H1 (cell line): ENCODE data around the gene TFAP2D. TPM values are rescaled to one million over a fixed set of nuclear protein-coding genes. Genes with fewer than 3 reads are reported as not detected.

Experiments
- CTCF ChIA-PET: fragments of 300-600 bp; sonication (Branson Sonifier 250); formaldehyde crosslinking; loops from one replicate; lab custom pipeline; 2021; ENCODE audit not compliant: partially characterized antibody; lab: Charles Lee
- POLR2A ChIA-PET: fragments of 300-600 bp; sonication (Branson Sonifier 250); formaldehyde crosslinking; loops from one replicate; lab custom pipeline; 2021; ENCODE audit warnings: inconsistent platforms; ENCODE audit not compliant: partially characterized antibody; lab: Charles Lee
- DNase-seq, 2 experiments: peaks; one replicate each; pipeline versions ENCODE4 v3.0.0 to v3.0.0-alpha.2; 2010 to 2022; ENCODE audit warnings: low spot score in 2 of 2, low read depth in 1 of 2, mixed read lengths in 1 of 2
- FAIRE-seq: peaks from 2 replicates; lab custom pipeline; 2011; peaks lifted over from hg19 to GRCh38; lab: Jason Lieb, UNC
- H2AFZ ChIP-seq: 2 replicates; pipeline ENCODE4 v1.8.1; 2012; ENCODE audit warnings: low read length, inconsistent platforms
- H2AK5ac ChIP-seq: 2 replicates; pipeline ENCODE4 v1.6.1; 2013; ENCODE audit warnings: low read depth, low read length
- H2BK120ac ChIP-seq: replicated peaks from 2 replicates; pipeline ENCODE3; 2013; ENCODE audit warnings: low read depth, low read length, inconsistent platforms
- H2BK12ac ChIP-seq: 2 replicates; pipeline ENCODE4 v1.6.1; 2013; ENCODE audit warnings: low read depth, low read length
- H2BK15ac ChIP-seq: 2 replicates; pipeline ENCODE4 v1.6.1; 2013; ENCODE audit warnings: low read length
- H2BK20ac ChIP-seq: 2 replicates; pipeline ENCODE4 v1.6.1; 2013; ENCODE audit warnings: low read length
- H2BK5ac ChIP-seq: 2 replicates; pipeline ENCODE4 v1.6.1; 2013; ENCODE audit warnings: low read depth, low read length
- H3K14ac ChIP-seq: 2 replicates; pipeline ENCODE4 v1.6.1; 2013; ENCODE audit warnings: inconsistent platforms; ENCODE audit not compliant: insufficient read length
- H3K18ac ChIP-seq: 2 replicates; pipeline ENCODE4 v1.6.1; 2013; ENCODE audit warnings: low read length; ENCODE audit errors: extremely low read depth
- H3K23ac ChIP-seq: 2 replicates; pipeline ENCODE4 v1.6.1; 2013; ENCODE audit warnings: inconsistent platforms; ENCODE audit not compliant: insufficient read length
- H3K23me2 ChIP-seq: 2 replicates; pipeline ENCODE4 v1.6.1; 2013; ENCODE audit warnings: low read depth, low read length
- H3K27ac ChIP-seq: 2 replicates; pipeline ENCODE4 v1.6.1; 2011; ENCODE audit warnings: low read depth, low read length, inconsistent platforms
- H3K27me3 ChIP-seq, 4 experiments: replicated peaks in 1 of 4; 1 replicate in 1 of 4; 2 replicates in 3 of 4; pipeline versions ENCODE4 v1.6.1 to v1.8.1; 2011 to 2013; ENCODE audit warnings: low read length in 3 of 4, mild to moderate bottlenecking in 3 of 4, inconsistent platforms in 2 of 4, mixed read lengths in 2 of 4, moderate library complexity in 1 of 4; ENCODE audit not compliant: control insufficient read depth in 3 of 4, insufficient read depth in 3 of 4; ENCODE audit errors: extremely low read depth in 1 of 4
- H3K36me3 ChIP-seq, 4 experiments: 2 replicates each; pipeline versions ENCODE4 v1.6.1 to v1.8.1; 2011 to 2013; ENCODE audit warnings: mild to moderate bottlenecking in 4 of 4, low read length in 3 of 4, moderate library complexity in 2 of 4, control low read depth in 1 of 4, inconsistent platforms in 1 of 4; ENCODE audit not compliant: insufficient read depth in 4 of 4, control insufficient read depth in 2 of 4
- H3K4ac ChIP-seq: replicated peaks from 2 replicates; pipeline ENCODE3; 2013; ENCODE audit warnings: low read length, low read depth, mixed read lengths, inconsistent platforms; ENCODE audit not compliant: insufficient read length
- H3K4me1 ChIP-seq, 4 experiments: replicated peaks in 1 of 4; 1 replicate in 1 of 4; 2 replicates in 3 of 4; pipeline versions ENCODE4 v1.6.1 to v1.8.1; 2011 to 2013; ENCODE audit warnings: low read length in 3 of 4, inconsistent platforms in 2 of 4, mixed read lengths in 1 of 4; ENCODE audit not compliant: insufficient read depth in 4 of 4, control insufficient read depth in 3 of 4
- H3K4me2 ChIP-seq, 2 experiments: 2 replicates each; pipeline versions ENCODE4 v1.6.1 to v1.8.1; 2011 to 2013; ENCODE audit warnings: low read depth in 2 of 2, low read length in 2 of 2, control low read depth in 1 of 2, inconsistent platforms in 1 of 2, mild to moderate bottlenecking in 1 of 2; ENCODE audit not compliant: insufficient read depth in 1 of 2
- H3K4me3 ChIP-seq, 4 experiments: fragments of 200-600, 300-600 bp in 1 of 4; sonication (generic), shearing (Covaris generic), sonication (Bioruptor Twin) in 1 of 4; 2 replicates each; pipeline versions ENCODE4 v1.5.1 to v1.8.1; 2011 to 2016; ENCODE audit warnings: low read length in 4 of 4, low read depth in 3 of 4, control low read depth in 2 of 4, inconsistent platforms in 2 of 4, mild to moderate bottlenecking in 2 of 4, mixed read lengths in 1 of 4, moderate library complexity in 1 of 4; ENCODE audit not compliant: insufficient read depth in 2 of 4; ENCODE audit errors: extremely low read depth in 1 of 4
- H3K56ac ChIP-seq: replicated peaks from 2 replicates; pipeline ENCODE3; 2013; ENCODE audit warnings: low read depth, mild to moderate bottlenecking, mixed read lengths, low read length, inconsistent platforms; ENCODE audit not compliant: insufficient read length
- H3K79me1 ChIP-seq: 2 replicates; pipeline ENCODE4 v1.6.1; 2013; ENCODE audit warnings: low read depth, low read length, control low read depth
- H3K79me2 ChIP-seq, 2 experiments: 2 replicates each; pipeline versions ENCODE4 v1.6.1 to v1.8.1; 2012 to 2013; ENCODE audit warnings: low read length in 2 of 2, mild to moderate bottlenecking in 2 of 2, inconsistent platforms in 1 of 2; ENCODE audit not compliant: insufficient read depth in 2 of 2, control insufficient read depth in 1 of 2
- H3K9ac ChIP-seq, 4 experiments: replicated peaks in 1 of 4; 1 replicate in 1 of 4; 2 replicates in 3 of 4; pipeline versions ENCODE4 v1.6.1 to v1.8.1; 2011 to 2013; ENCODE audit warnings: low read depth in 3 of 4, low read length in 3 of 4, control low read depth in 2 of 4, mild to moderate bottlenecking in 2 of 4, moderate library complexity in 2 of 4, inconsistent platforms in 1 of 4; ENCODE audit errors: extremely low read depth in 1 of 4
- H3K9me3 ChIP-seq, 2 experiments: 2 replicates each; pipeline versions ENCODE4 v1.6.1 to v1.8.1; 2012 to 2013; ENCODE audit warnings: mild to moderate bottlenecking in 2 of 2, moderate library complexity in 2 of 2, control low read depth in 1 of 2, inconsistent platforms in 1 of 2, low read depth in 1 of 2, low read length in 1 of 2, mixed read lengths in 1 of 2; ENCODE audit not compliant: insufficient read depth in 2 of 2
- H4K20me1 ChIP-seq, 2 experiments: replicated peaks in 1 of 2; 2 replicates each; pipeline versions ENCODE3 to v1.8.1; 2011 to 2013; ENCODE audit warnings: inconsistent platforms in 2 of 2, low read length in 2 of 2, mild to moderate bottlenecking in 1 of 2; ENCODE audit not compliant: insufficient read depth in 2 of 2, control insufficient read depth in 1 of 2
- H4K5ac ChIP-seq: 2 replicates; pipeline ENCODE4 v1.6.1; 2013; ENCODE audit warnings: low read length, low read depth, mixed read lengths, inconsistent platforms; ENCODE audit not compliant: insufficient read length
- H4K8ac ChIP-seq: 2 replicates; pipeline ENCODE4 v1.8.0; 2013; ENCODE audit warnings: mild to moderate bottlenecking, moderate library complexity, low read length, inconsistent platforms; ENCODE audit not compliant: insufficient read depth; ENCODE audit errors: extremely low read depth
- H4K91ac ChIP-seq: replicated peaks from 2 replicates; pipeline ENCODE3; 2013; ENCODE audit warnings: low read length, mixed read lengths, inconsistent platforms; ENCODE audit not compliant: insufficient read length
- BCL11A ChIP-seq, 2 experiments: IDR thresholded peaks; one replicate each; pipeline ENCODE4 v1.6.1; 2011; ENCODE audit warnings: low read depth in 2 of 2, low read length in 2 of 2, mild to moderate bottlenecking in 2 of 2
- E2F6 ChIP-seq: IDR thresholded peaks from 2 replicates; pipeline ENCODE4 v1.6.1; 2012; ENCODE audit warnings: inconsistent platforms
- FOSL1 ChIP-seq: IDR thresholded peaks from 2 replicates; pipeline ENCODE4 v1.6.1; 2011; ENCODE audit warnings: mild to moderate bottlenecking, low read depth, low read length, moderate library complexity; ENCODE audit not compliant: insufficient read depth
- JUN ChIP-seq: IDR thresholded peaks from 2 replicates; pipeline ENCODE4 v1.6.1; 2011; ENCODE audit warnings: low read depth, mild to moderate bottlenecking, improper control_type of control experiment, low read length
- KDM1A ChIP-seq: fragments of 200-600, 300-600 bp; sonication (generic); IDR thresholded peaks from 2 replicates; pipeline ENCODE4 v1.7.1; 2016; ENCODE audit warnings: mild to moderate bottlenecking, low read length, borderline replicate concordance
- POLR2A ChIP-seq, 2 experiments: IDR thresholded peaks; 1 replicate in 1 of 2; 2 replicates in 1 of 2; pipeline ENCODE4 v1.6.1; 2011; ENCODE audit warnings: low read depth in 2 of 2, low read length in 2 of 2, mild to moderate bottlenecking in 2 of 2; ENCODE audit errors: control extremely low read depth in 1 of 2
- POLR2AphosphoS5 ChIP-seq: IDR thresholded peaks from 2 replicates; pipeline ENCODE4 v1.6.1; 2011; ENCODE audit warnings: low read depth, low read length
- RBBP5 ChIP-seq: IDR thresholded peaks from 2 replicates; pipeline ENCODE4 v1.7.1; 2012; ENCODE audit warnings: low read depth, mild to moderate bottlenecking, inconsistent platforms, low read length, moderate library complexity, borderline replicate concordance
- TEAD4 ChIP-seq: IDR thresholded peaks from 2 replicates; pipeline ENCODE4 v1.6.1; 2012; ENCODE audit warnings: low read depth, low read length, inconsistent platforms, mixed read lengths
- WGBS, 2 experiments: shearing (Covaris generic) in 1 of 2; methylation state at CpG; one replicate each; pipeline versions ENCODE4 v1.1.6 to v1.1.7; 2013 to 2015; ENCODE audit warnings: low lambda C conversion rate in 2 of 2, mixed read lengths in 2 of 2, inconsistent platforms in 1 of 2, low coverage in 1 of 2, missing lambda C conversion rate in 1 of 2; ENCODE audit not compliant: insufficient replicate concordance in 2 of 2, insufficient coverage in 1 of 2, insufficient read length in 1 of 2; ENCODE audit errors: extremely low coverage in 1 of 2, missing lambda C conversion rate in 1 of 2; 5-methylcytosine and 5-hydroxymethylcytosine counted together
- long read RNA-seq, 2 experiments: library from RNA in 1 of 2; library from capped mRNA in 1 of 2; stranded (forward); transcript quantifications; one replicate each; pipeline ENCODE4 v2.0.0, GENCODE V29; 2021; ENCODE audit warnings: inconsistent platforms in 1 of 2
- polyA minus RNA-seq, 3 experiments: library from RNA; depleted of rRNA, polyadenylated mRNA; stranded (reverse); fragments of >200 nt; gene quantifications; 1 replicate in 2 of 3; 2 replicates in 1 of 3; pipeline ENCODE4 v1.2.3, GENCODE V29; 2011
- polyA plus RNA-seq, 7 experiments: library from polyadenylated mRNA; depleted of rRNA in 3 of 7; stranded (reverse) in 5 of 7; unstranded in 2 of 7; fragments of >200 nt in 5 of 7; fragments of 200-250 nt in 2 of 7; gene quantifications; 1 replicate in 5 of 7; 2 replicates in 1 of 7; 4 replicates in 1 of 7; pipeline versions ENCODE4 v1.2.1 to v1.2.3, GENCODE V29; 2011 to 2013; ENCODE audit warnings: missing spikeins in 2 of 7, mixed read lengths in 2 of 7
- total RNA-seq: library from RNA; stranded (reverse); fragmentation: NEBNext Ultra II Directional; extraction: Animal tissue kit (Norgen Biotek cat#: 25700); gene quantifications from 2 replicates; pipeline ENCODE4 v1.2.1, GENCODE V29; 2021

Gene TFAP2D
- total RNA-seq (not detected in 2 replicates), polyA plus RNA-seq (2011; rRNA removed) (not detected in 2 replicates), polyA minus RNA-seq (2011; rRNA and poly(A)+ RNA removed) (not detected in 2 replicates)
- not detected for polyA plus RNA-seq (2011; cell fraction: cytosol; rRNA removed)
- not detected for polyA plus RNA-seq (2011; cell fraction: nucleus; rRNA removed)
- not detected in 4 replicates for polyA plus RNA-seq (2012, experiment 1 of 2)
- polyA plus RNA-seq (2012, experiment 2 of 2), result not detected
- polyA plus RNA-seq (2013, experiment 1 of 2), result not detected
- polyA plus RNA-seq (2013, experiment 2 of 2), result not detected
- not detected for polyA minus RNA-seq (2011; cell fraction: cytosol; rRNA and poly(A)+ RNA removed)
- polyA minus RNA-seq (2011; cell fraction: nucleus; rRNA and poly(A)+ RNA removed), result not detected
- long read RNA-seq, experiment 1, result 0 reads
- long read RNA-seq, experiment 2, result 0 reads

- FAIRE-seq (no peak), DNase-seq (no peak)
- H2BK12ac ChIP-seq, result no peak within 1 kb of the TSS
- no peak within 1 kb of the TSS for H2AK5ac ChIP-seq
- H2BK15ac ChIP-seq, result no peak within 1 kb of the TSS
- H4K5ac ChIP-seq, result no peak within 1 kb of the TSS
- H4K8ac ChIP-seq, result no peak within 1 kb of the TSS
- no peak within 1 kb of the TSS for H2BK5ac ChIP-seq
- H4K20me1 ChIP-seq, result peaks cover 11 to 15% of the 10 kb centered on the region in 2 experiments
- no peak within 1 kb of the TSS for H3K23ac ChIP-seq
- no peak within 1 kb of the TSS for H3K18ac ChIP-seq
- POLR2A ChIA-PET, result no interaction called here
- H3K27ac ChIP-seq, result no peak within 1 kb of the TSS
- no peak within 1 kb of the TSS for H2AFZ ChIP-seq
- peaks cover 82 to 100% (median 96%) of the 10 kb centered on the region in 4 experiments for H3K27me3 ChIP-seq
- H2BK20ac ChIP-seq, result no peak within 1 kb of the TSS
- H3K79me1 ChIP-seq, result no peaks in the 10 kb centered on the region
- peak within 1 kb of the TSS in 3 of 4 experiments; percentile 38 to 57 (median 45); a peak in 4 of 8 replicates for H3K4me3 ChIP-seq
- TF ChIP-seq FOSL1 (no peak), POLR2AphosphoS5 (no peak), BCL11A (IDR thresholded peaks at IDR 0.05; ENCODE audit: low read depth in 2 of 2, low read length in 2 of 2) (no peak), RBBP5 (no peak), POLR2A (IDR thresholded peaks at IDR 0.05; ENCODE audit: control extremely low read depth in 1 of 2, low read depth in 2 of 2, low read length in 2 of 2) (no peak), E2F6 (no peak), JUN (no peak), KDM1A (no peak), TEAD4 (no peak)
- H3K36me3 ChIP-seq, result no peaks in the 10 kb centered on the region
- CTCF ChIA-PET, result interaction anchor here (1.2 to 2.2 kb wide), 3 partner anchors 10 to 136 kb away, joined by 3 to 6 read pairs (median 3); no protein-coding TSS in a partner anchor
- no peak within 1 kb of the TSS for H3K9ac ChIP-seq
- no peak within 1 kb of the TSS for H3K56ac ChIP-seq
- no peaks in the 10 kb centered on the region for H3K79me2 ChIP-seq
- H3K4me1 ChIP-seq, result peaks cover 5 to 17% (median 12%) of the 10 kb centered on the region in 4 experiments; a peak in 6 of 7 replicates
- no peak within 1 kb of the TSS for H2BK120ac ChIP-seq
- WGBS, 2 experiments, result 18% methylated on average over 4 of the region's 4 CpGs; no CpG with 5 or more reads in 1 of the 2 experiments
- H3K9me3 ChIP-seq, result no peaks in the 10 kb centered on the region
- peaks cover 11% of the 10 kb centered on the region; the same call in 1 of the 2 replicates for H3K23me2 ChIP-seq
- peak within 1 kb of the TSS; percentile 85 to 89 for H3K4me2 ChIP-seq
- H4K91ac ChIP-seq, result no peak within 1 kb of the TSS
- no peak within 1 kb of the TSS for H3K14ac ChIP-seq
- no peak within 1 kb of the TSS for H3K4ac ChIP-seq
Measured at GRCh38 chr6:50713226-50713625, at the start of gene TFAP2D. Gene TFAP2D, plus strand, starts transcription at chr6:50713526. Its CDS starts 530 bp downstream, at chr6:50714056.
